B cell (primary cell): ENCODE data around the gene GTF3C4.

Experiments
- EZH2 ChIP-seq: IDR thresholded peaks from 2 replicates; pipeline ENCODE4 v1.6.1; 2012; ENCODE audit warnings: borderline replicate concordance, low read depth, mild to moderate bottlenecking, moderate library complexity, low read length; ENCODE audit not compliant: insufficient read depth, poor library complexity, severe bottlenecking
- TF ChIP-seq, protein P1 (sequence below): fragments of 200-600 bp; IDR thresholded peaks from one replicate; pipeline ENCODE4 v1.8.0; 2022; ENCODE audit warnings: antibody characterized with exemption, mild to moderate bottlenecking

GRCh38 chr9:132630811-132631210, 39.5 kb upstream of the GTF3C4 start:
- TF ChIP-seq, protein P1, sequence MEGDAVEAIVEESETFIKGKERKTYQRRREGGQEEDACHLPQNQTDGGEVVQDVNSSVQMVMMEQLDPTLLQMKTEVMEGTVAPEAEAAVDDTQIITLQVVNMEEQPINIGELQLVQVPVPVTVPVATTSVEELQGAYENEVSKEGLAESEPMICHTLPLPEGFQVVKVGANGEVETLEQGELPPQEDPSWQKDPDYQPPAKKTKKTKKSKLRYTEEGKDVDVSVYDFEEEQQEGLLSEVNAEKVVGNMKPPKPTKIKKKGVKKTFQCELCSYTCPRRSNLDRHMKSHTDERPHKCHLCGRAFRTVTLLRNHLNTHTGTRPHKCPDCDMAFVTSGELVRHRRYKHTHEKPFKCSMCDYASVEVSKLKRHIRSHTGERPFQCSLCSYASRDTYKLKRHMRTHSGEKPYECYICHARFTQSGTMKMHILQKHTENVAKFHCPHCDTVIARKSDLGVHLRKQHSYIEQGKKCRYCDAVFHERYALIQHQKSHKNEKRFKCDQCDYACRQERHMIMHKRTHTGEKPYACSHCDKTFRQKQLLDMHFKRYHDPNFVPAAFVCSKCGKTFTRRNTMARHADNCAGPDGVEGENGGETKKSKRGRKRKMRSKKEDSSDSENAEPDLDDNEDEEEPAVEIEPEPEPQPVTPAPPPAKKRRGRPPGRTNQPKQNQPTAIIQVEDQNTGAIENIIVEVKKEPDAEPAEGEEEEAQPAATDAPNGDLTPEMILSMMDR: no peak
- TF ChIP-seq EZH2: no peak
